IMR-90 (cell line): ENCODE data around the gene SPATS2L. TPM values are rescaled to one million over a fixed set of nuclear protein-coding genes. Genes with fewer than 3 reads are reported as not detected.

Experiments used
- ATAC-seq: fragments of 200-7000 bp; cut with Tn5 transposase; 2 replicates; pipeline ENCODE4 v1.9.1; 2020; ENCODE audit warnings: low read depth, mild to moderate bottlenecking, moderate library complexity
- BruUV-seq: library from RNA; stranded (reverse); fragments of 400-500 nt; replicated peaks from 2 replicates; lab custom pipeline; 2021; lab: Mats Ljungman, UMichigan
- CTCF ChIA-PET: fragments of 300-600 bp; formaldehyde crosslinking; extraction: SDS; loops from one replicate; lab custom pipeline; 2021; ENCODE audit warnings: antibody characterized with exemption; lab: Yijun Ruan, JAX
- POLR2A ChIA-PET: fragments of 300-600 bp; sonication (Branson Sonifier 250); formaldehyde crosslinking; loops from one replicate; lab custom pipeline; 2022; ENCODE audit warnings: antibody characterized with exemption; ENCODE audit not compliant: unreplicated experiment; lab: Charles Lee
- DNase-seq: peaks from one replicate; pipeline ENCODE4 v3.0.0; 2013
- H2AFZ ChIP-seq: replicated peaks from 2 replicates; pipeline ENCODE3; 2013; ENCODE audit warnings: low read length, mild to moderate bottlenecking; ENCODE audit not compliant: poor library complexity
- H2AK5ac ChIP-seq: 2 replicates; pipeline ENCODE4 v1.6.1; 2013; ENCODE audit warnings: low read depth, low read length, inconsistent platforms
- H2AK9ac ChIP-seq: replicated peaks from 2 replicates; pipeline ENCODE3; 2013; ENCODE audit warnings: mild to moderate bottlenecking, low read depth, low read length, moderate library complexity; ENCODE audit not compliant: poor library complexity
- H2BK120ac ChIP-seq: 2 replicates; pipeline ENCODE4 v1.6.1; 2013; ENCODE audit warnings: low read depth, low read length, inconsistent platforms
- H2BK15ac ChIP-seq: 3 replicates; pipeline ENCODE4 v1.6.1; 2013; ENCODE audit warnings: low read depth, low read length, inconsistent platforms
- H2BK20ac ChIP-seq: 2 replicates; pipeline ENCODE4 v1.6.1; 2013; ENCODE audit warnings: low read depth, mild to moderate bottlenecking, inconsistent platforms, low read length, moderate library complexity
- H2BK5ac ChIP-seq: 2 replicates; pipeline ENCODE4 v1.6.1; 2013; ENCODE audit warnings: mild to moderate bottlenecking, low read depth, low read length, inconsistent platforms; ENCODE audit not compliant: poor library complexity, severe bottlenecking
- H3K14ac ChIP-seq: replicated peaks from 2 replicates; pipeline ENCODE4 v1.6.1; 2013; ENCODE audit warnings: low read depth, low read length, inconsistent platforms
- H3K18ac ChIP-seq: 2 replicates; pipeline ENCODE4 v1.6.1; 2013; ENCODE audit warnings: low read depth, low read length, control low read depth
- H3K23ac ChIP-seq: 2 replicates; pipeline ENCODE4 v1.6.1; 2013; ENCODE audit warnings: low read depth, low read length, inconsistent platforms
- H3K27ac ChIP-seq: 2 replicates; pipeline ENCODE4 v1.5.1; 2013; ENCODE audit warnings: mild to moderate bottlenecking, control low read depth, low read length; ENCODE audit not compliant: insufficient read depth
- H3K27me3 ChIP-seq: 2 replicates; pipeline ENCODE4 v1.6.1; 2013; ENCODE audit warnings: low read length; ENCODE audit not compliant: control insufficient read depth, insufficient read depth
- H3K36me3 ChIP-seq: 2 replicates; pipeline ENCODE4 v1.6.1; 2013; ENCODE audit warnings: low read length, mixed read lengths; ENCODE audit not compliant: control insufficient read depth, insufficient read depth
- H3K4ac ChIP-seq: 2 replicates; pipeline ENCODE4 v1.6.1; 2013; ENCODE audit warnings: low read depth, low read length, inconsistent platforms
- H3K4me1 ChIP-seq: 2 replicates; pipeline ENCODE4 v1.6.1; 2013; ENCODE audit warnings: low read length, mixed read lengths; ENCODE audit not compliant: control insufficient read depth, insufficient read depth
- H3K4me2 ChIP-seq: 2 replicates; pipeline ENCODE4 v1.6.1; 2013; ENCODE audit warnings: low read depth, mild to moderate bottlenecking, control low read depth, low read length, moderate library complexity
- H3K4me3 ChIP-seq: 2 replicates; pipeline ENCODE4 v1.5.1; 2013; ENCODE audit warnings: low read depth, mild to moderate bottlenecking, control low read depth, low read length, moderate library complexity; ENCODE audit not compliant: insufficient read depth
- H3K56ac ChIP-seq: 2 replicates; pipeline ENCODE4 v1.6.1; 2013; ENCODE audit warnings: low read length, inconsistent platforms; ENCODE audit not compliant: insufficient read depth; ENCODE audit errors: extremely low read depth
- H3K79me1 ChIP-seq, 2 experiments: 2 replicates each; pipeline ENCODE4 v1.6.1; 2013; ENCODE audit warnings: low read length in 2 of 2, inconsistent platforms in 1 of 2, low read depth in 1 of 2
- H3K9ac ChIP-seq: 2 replicates; pipeline ENCODE4 v1.6.1; 2013; ENCODE audit warnings: low read depth, low read length, control low read depth
- H3K9me1 ChIP-seq: 2 replicates; pipeline ENCODE4 v1.6.1; 2013; ENCODE audit warnings: low read length, inconsistent platforms; ENCODE audit not compliant: insufficient read depth
- H3K9me3 ChIP-seq: 2 replicates; pipeline ENCODE4 v1.6.1; 2013; ENCODE audit warnings: low read length; ENCODE audit not compliant: control insufficient read depth, insufficient read depth
- H4K20me1 ChIP-seq: 2 replicates; pipeline ENCODE4 v1.6.1; 2013; ENCODE audit warnings: low read length, inconsistent platforms; ENCODE audit not compliant: insufficient read depth
- H4K5ac ChIP-seq: 2 replicates; pipeline ENCODE4 v1.6.1; 2013; ENCODE audit warnings: mild to moderate bottlenecking, low read depth, low read length, control low read depth
- H4K8ac ChIP-seq, 2 experiments: 2 replicates each; pipeline ENCODE4 v1.6.1; 2013; ENCODE audit warnings: low read depth in 2 of 2, low read length in 2 of 2, control low read depth in 1 of 2, inconsistent platforms in 1 of 2
- H4K91ac ChIP-seq: 2 replicates; pipeline ENCODE4 v1.6.1; 2013; ENCODE audit warnings: low read depth, low read length, inconsistent platforms; ENCODE audit not compliant: insufficient read depth
- BHLHE40 ChIP-seq: fragments of 150-350 bp; IDR thresholded peaks from 2 replicates; pipeline ENCODE4 v1.6.1; 2016; ENCODE audit warnings: mild to moderate bottlenecking, low read depth, low read length
- CEBPB ChIP-seq: IDR thresholded peaks from 2 replicates; pipeline ENCODE4 v1.6.1; 2012; ENCODE audit warnings: low read depth, low read length, improper control_type of control experiment
- CHD1 ChIP-seq: IDR thresholded peaks from 2 replicates; pipeline ENCODE4 v1.6.1; 2012; ENCODE audit warnings: low read depth, low read length, improper control_type of control experiment
- CTCF ChIP-seq: conservative IDR thresholded peaks from 2 replicates; pipeline ENCODE4 v1.5.1; 2012; ENCODE audit warnings: mild to moderate bottlenecking, low read depth, low read length, improper control_type of control experiment
- ELK1 ChIP-seq: fragments of 150-350 bp; IDR thresholded peaks from 2 replicates; pipeline ENCODE4 v1.6.1; 2016; ENCODE audit warnings: low read depth, mild to moderate bottlenecking, low read length, moderate library complexity, borderline replicate concordance
- FOS ChIP-seq: fragments of 150-350 bp; IDR thresholded peaks from 2 replicates; pipeline ENCODE4 v1.6.1; 2016; ENCODE audit warnings: low read depth, low read length
- MAFK ChIP-seq: IDR thresholded peaks from 2 replicates; pipeline ENCODE4 v1.6.1; 2012; ENCODE audit warnings: low read depth, low read length, improper control_type of control experiment
- MAZ ChIP-seq: IDR thresholded peaks from 2 replicates; pipeline ENCODE4 v1.6.1; 2012; ENCODE audit warnings: low read depth, mild to moderate bottlenecking, low read length, improper control_type of control experiment, moderate library complexity, borderline replicate concordance
- MXI1 ChIP-seq: IDR thresholded peaks from 2 replicates; pipeline ENCODE4 v1.6.1; 2012; ENCODE audit warnings: low read depth, mild to moderate bottlenecking, low read length, moderate library complexity, borderline replicate concordance
- NFE2L2 ChIP-seq: fragments of 150-350 bp; IDR thresholded peaks from 2 replicates; pipeline ENCODE4 v1.6.1; 2016; ENCODE audit warnings: low read depth, mild to moderate bottlenecking, low read length
- POLR2A ChIP-seq: IDR thresholded peaks from 2 replicates; pipeline ENCODE4 v1.6.1; 2012; ENCODE audit warnings: mild to moderate bottlenecking, low read depth, low read length
- RAD21 ChIP-seq: IDR thresholded peaks from 2 replicates; pipeline ENCODE4 v1.6.1; 2012; ENCODE audit warnings: low read length, improper control_type of control experiment
- RCOR1 ChIP-seq: IDR thresholded peaks from 2 replicates; pipeline ENCODE4 v1.6.1; 2012; ENCODE audit warnings: mild to moderate bottlenecking, low read length, improper control_type of control experiment; ENCODE audit not compliant: insufficient replicate concordance
- RFX5 ChIP-seq: IDR thresholded peaks from 2 replicates; pipeline ENCODE4 v1.8.0; 2012; ENCODE audit warnings: low read depth, mild to moderate bottlenecking, low read length, moderate library complexity
- SMC3 ChIP-seq: fragments of 150-350 bp; IDR thresholded peaks from 2 replicates; pipeline ENCODE4 v1.6.1; 2016; ENCODE audit warnings: low read depth, mild to moderate bottlenecking, antibody characterized with exemption, low read length, moderate library complexity
- USF2 ChIP-seq: fragments of 150-350 bp; IDR thresholded peaks from 2 replicates; pipeline ENCODE4 v1.6.1; 2017; ENCODE audit warnings: mild to moderate bottlenecking, antibody characterized with exemption, low read length, low read depth
- WGBS, 2 experiments: methylation state at CpG; one replicate each; pipeline versions ENCODE4 v1.1.5 to v1.1.7; 2013; ENCODE audit warnings: missing lambda C conversion rate in 2 of 2; ENCODE audit not compliant: insufficient read length in 1 of 2; ENCODE audit errors: extremely low coverage in 2 of 2; 5-methylcytosine and 5-hydroxymethylcytosine counted together
- dilution Hi-C: fragments of 300-500 bp; cut with HindIII; formaldehyde crosslinking; loops from one replicate; pipeline ENCODE4 v1.14.3; 2018; ENCODE audit warnings: low sequenced_read_pairs; ENCODE audit not compliant: unreplicated experiment
- in situ Hi-C: fragments of 300-500 bp; cut with MboI; formaldehyde crosslinking; loops from 3 replicates; pipeline ENCODE4 v1.14.3; 2019; ENCODE audit warnings: low sequenced_read_pairs, inconsistent platforms, mixed read lengths
- intact Hi-C: fragments of 100-400 bp; cut with micrococcal nuclease; formaldehyde crosslinking; loops from 2 replicates; pipeline ENCODE4 v1.10.0; 2022
- polyA plus RNA-seq, 3 experiments: library from polyadenylated mRNA; depleted of rRNA; stranded (reverse); fragments of >200 nt; gene quantifications; 2 replicates each; pipeline ENCODE4 v1.2.3, GENCODE V29; 2012; ENCODE audit warnings: low replicate concordance in 1 of 3
- total RNA-seq: library from RNA; depleted of rRNA; stranded (reverse); fragments of >200 nt; gene quantifications from 2 replicates; pipeline ENCODE4 v1.2.3, GENCODE V29; 2012

SPATS2L gene
- total and polyA plus RNA-seq, 2 of the 4 experiments (the other 2 are of a cell fraction): 118 to 155 TPM

- H3K79me1 ChIP-seq: peaks cover 35 to 84% of the 10 kb centered on the region in 2 experiments
- no peak overlapping the region for H3K4me2 ChIP-seq
- H3K4me3 ChIP-seq: no peak overlapping the region
- dilution Hi-C loops (no loop called here), in situ Hi-C loops (no loop called here), intact Hi-C loops (no loop called here)
- no peak overlapping the region for H2BK15ac ChIP-seq
- peaks cover 29% of the 10 kb centered on the region for H3K4me1 ChIP-seq
- H4K20me1 ChIP-seq: peaks cover 18% of the 10 kb centered on the region; the same call in 1 of the 2 replicates
- H2AK5ac ChIP-seq: no peak overlapping the region
- H3K56ac ChIP-seq: no peak overlapping the region
- H3K14ac ChIP-seq: no peak overlapping the region
- H2BK20ac ChIP-seq: no peak overlapping the region
- H3K18ac ChIP-seq: peak overlapping the region; percentile 33; the same call in 1 of the 2 replicates
- ChIA-PET CTCF (interaction anchor here (0.5 kb wide), 1 partner anchor 8 kb away, joined by 3 read pairs; no protein-coding TSS in a partner anchor), POLR2A (no interaction called here)
- H3K27me3 ChIP-seq: no peaks in the 10 kb centered on the region
- H2AK9ac ChIP-seq: no peak overlapping the region
- no peak overlapping the region for H4K5ac ChIP-seq
- BruUV-seq: no TSS peak
- H2BK5ac ChIP-seq: peak overlapping the region; percentile 51
- H3K4ac ChIP-seq: no peak overlapping the region; the same call in 1 of the 2 replicates
- WGBS, 2 experiments: no CpG with 5 or more reads among the region's 2 CpGs
- H2BK120ac ChIP-seq: no peak overlapping the region
- TF ChIP-seq FOS: no peak
- TF ChIP-seq CHD1: no peak
- TF ChIP-seq MAZ: no peak
- TF ChIP-seq MXI1: no peak
- TF ChIP-seq CTCF: no peak
- no peak for TF ChIP-seq RCOR1
- TF ChIP-seq CEBPB: no peak
- no peak for TF ChIP-seq NFE2L2
- no peak for TF ChIP-seq RFX5
- no peak for TF ChIP-seq SMC3
- no peak for TF ChIP-seq MAFK
- TF ChIP-seq POLR2A: no peak
- no peak for TF ChIP-seq RAD21
- no peak for TF ChIP-seq USF2
- no peak for TF ChIP-seq ELK1
- no peak for TF ChIP-seq BHLHE40
- no peak for DNase-seq
- ATAC-seq: no peak
- H3K36me3 ChIP-seq: peaks cover 8% of the 10 kb centered on the region
- H3K9me1 ChIP-seq: peaks cover 14% of the 10 kb centered on the region; the same call in 1 of the 2 replicates
- H3K23ac ChIP-seq: no peak overlapping the region
- H4K91ac ChIP-seq: no peak overlapping the region
- no peaks in the 10 kb centered on the region for H3K9me3 ChIP-seq
- H3K9ac ChIP-seq: no peak overlapping the region
- no peak overlapping the region for H3K27ac ChIP-seq
- no peak overlapping the region for H4K8ac ChIP-seq
- H2AFZ ChIP-seq: no peak overlapping the region
These were observed 47.4 kb downstream of the SPATS2L start for GRCh38 chr2:200353874-200354273.
